ENCODE data around the gene TNNI3. TPM values are rescaled to one million over a fixed set of nuclear protein-coding genes. Genes with fewer than 3 reads are reported as not detected.

Gene TNNI3
- total RNA-seq, 1 donor, result not detected

- Histone ChIP-seq H3K36me3 (ENCODE audit: insufficient read depth, low read length) (no peaks in the 10 kb centered on the region), H3K27ac (ENCODE audit: low read depth, low read length) (peak overlapping the region; percentile 54), H4K20me1 (ENCODE audit: insufficient read depth, low read length) (peaks cover 31% of the 10 kb centered on the region), H3K4me1 (ENCODE audit: insufficient read depth, low read length) (peaks cover 14% of the 10 kb centered on the region), H3K4me2 (ENCODE audit: insufficient read depth, low read length) (peak overlapping the region; percentile 78), H3K27me3 (ENCODE audit: insufficient read depth, low read length) (peaks cover 3% of the 10 kb centered on the region), H2AFZ (ENCODE audit: low read length) (peak overlapping the region; percentile 95), H3K4me3 (ENCODE audit: insufficient read depth, low read length) (peak overlapping the region; percentile 74), H3K79me2 (ENCODE audit: insufficient read depth, low read length) (peaks cover 37% of the 10 kb centered on the region), H3K9me3 (ENCODE audit: low read depth, low read length) (no peaks in the 10 kb centered on the region)
- no peak for TF ChIP-seq CTCF (IDR thresholded peaks at IDR 0.05; ENCODE audit: extremely low read depth, low read depth, low read length)
- DNase-seq (ENCODE audit: insufficient read length, low spot score, missing footprints), result peak; percentile 82
These were observed 39.0 kb downstream of the TNNI3 start for GRCh38 chr19:55118401-55118991.

DNA sequence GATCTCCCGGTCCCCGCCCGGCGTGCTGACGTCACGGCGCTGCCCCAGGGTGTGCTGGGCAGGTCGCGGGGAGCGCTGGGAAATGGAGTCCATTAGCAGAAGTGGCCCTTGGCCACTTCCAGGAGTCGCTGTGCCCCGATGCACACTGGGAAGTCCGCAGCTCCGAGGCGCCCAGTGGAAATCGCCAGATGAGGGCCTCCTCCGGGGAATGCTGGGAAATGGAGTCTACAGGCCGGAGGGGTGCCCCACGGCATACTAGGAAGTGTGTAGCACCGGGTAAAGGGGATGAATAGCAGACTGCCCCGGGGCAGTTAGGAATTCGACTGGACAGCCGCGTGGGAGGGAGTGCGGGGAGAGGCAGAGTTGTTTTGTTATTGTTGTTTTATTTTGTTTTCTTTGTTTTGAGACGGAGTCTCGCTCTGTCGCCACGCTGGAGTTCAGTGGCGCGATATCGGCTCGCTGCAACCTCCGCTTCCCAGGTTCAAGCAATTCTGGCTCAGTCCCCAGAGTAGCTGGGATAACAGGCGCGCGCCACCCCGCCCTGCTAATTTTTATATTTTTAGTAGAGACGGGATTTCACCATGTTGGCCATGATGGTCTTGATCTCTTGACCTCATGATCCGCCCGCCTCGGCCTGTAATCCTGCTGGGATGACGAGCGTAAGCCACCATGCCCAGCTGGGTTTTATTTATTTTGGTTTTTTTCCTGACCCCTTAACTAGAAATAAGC lies 39.7 kb downstream of the TNNI3 start:
- no peaks in the 10 kb centered on the region for H3K36me3 ChIP-seq (ENCODE audit: insufficient read depth, low read length)
- H4K20me1 ChIP-seq (ENCODE audit: insufficient read depth, low read length), result peaks cover 38% of the 10 kb centered on the region
- no peak for TF ChIP-seq CTCF (IDR thresholded peaks at IDR 0.05; ENCODE audit: extremely low read depth, low read depth, low read length)
- H3K9me3 ChIP-seq (ENCODE audit: low read depth, low read length), result no peaks in the 10 kb centered on the region
- no peaks in the 10 kb centered on the region for H3K27me3 ChIP-seq (ENCODE audit: insufficient read depth, low read length)
- peak; percentile 100 for DNase-seq (ENCODE audit: insufficient read length, low spot score, missing footprints)
- peak overlapping the region; percentile 74 for H3K4me3 ChIP-seq (ENCODE audit: insufficient read depth, low read length)
- H2AFZ ChIP-seq (ENCODE audit: low read length), result peak overlapping the region; percentile 95
- peaks cover 14% of the 10 kb centered on the region for H3K4me1 ChIP-seq (ENCODE audit: insufficient read depth, low read length)
- H3K79me2 ChIP-seq (ENCODE audit: insufficient read depth, low read length), result peaks cover 44% of the 10 kb centered on the region
- H3K4me2 ChIP-seq (ENCODE audit: insufficient read depth, low read length), result peak overlapping the region; percentile 78
- peak overlapping the region; percentile 54 for H3K27ac ChIP-seq (ENCODE audit: low read depth, low read length)

DNA sequence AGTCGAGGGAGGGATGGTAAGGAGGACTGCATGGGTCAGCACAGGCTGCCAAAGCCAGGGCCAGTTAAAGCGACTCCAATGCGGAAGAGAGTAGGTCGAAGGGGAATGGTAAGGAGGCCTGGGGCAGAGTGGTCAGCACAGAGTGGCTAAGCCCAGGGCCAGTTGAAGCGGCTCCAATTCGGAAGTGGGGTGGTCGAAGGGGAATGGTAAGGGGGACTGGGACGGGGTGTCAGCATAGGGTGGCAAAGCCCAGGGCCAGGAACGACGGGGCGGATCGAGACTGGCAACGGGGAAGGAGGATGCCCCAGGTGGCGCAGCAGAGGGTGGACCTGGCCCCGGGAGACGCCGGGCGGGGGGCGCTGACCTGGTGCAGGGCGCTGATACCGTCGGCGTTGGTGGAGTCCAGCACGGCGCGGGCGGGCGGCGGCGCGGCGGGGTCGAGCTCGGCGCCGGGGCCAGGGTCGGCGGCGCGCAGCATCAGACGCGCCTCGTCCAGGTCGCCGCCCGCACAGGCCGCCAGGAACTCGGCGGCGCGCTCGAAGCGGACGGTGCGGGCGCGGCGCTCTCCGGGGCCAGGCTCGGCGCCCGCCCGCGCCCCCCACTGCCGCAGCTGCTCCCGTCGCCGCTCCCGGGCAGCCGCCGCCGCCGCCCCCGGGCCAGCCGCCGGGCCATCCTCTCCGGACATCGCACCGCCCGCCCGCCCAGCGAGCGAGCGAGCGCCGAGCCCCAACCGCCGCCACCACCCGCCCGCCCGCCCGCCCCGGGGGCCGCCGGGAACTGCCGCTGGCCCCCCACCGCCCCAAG lies 40.5 kb downstream of the TNNI3 start, which contains the start of gene PPP1R12C:
PPP1R12C (minus strand) TSS at position 779 of the 804 bp plus-strand sequence; CDS start at position 685, 94 bp downstream.
- Histone ChIP-seq H3K4me1 (ENCODE audit: insufficient read depth, low read length) (peaks cover 14% of the 10 kb centered on the region), H3K27ac (ENCODE audit: low read depth, low read length) (peak within 1 kb of the TSS; percentile 77), H2AFZ (ENCODE audit: low read length) (peak within 1 kb of the TSS; percentile 95), H3K9me3 (ENCODE audit: low read depth, low read length) (no peaks in the 10 kb centered on the region), H3K79me2 (ENCODE audit: insufficient read depth, low read length) (peaks cover 51% of the 10 kb centered on the region), H3K4me3 (ENCODE audit: insufficient read depth, low read length) (peak within 1 kb of the TSS; percentile 94), H3K4me2 (ENCODE audit: insufficient read depth, low read length) (peak within 1 kb of the TSS; percentile 97), H3K27me3 (ENCODE audit: insufficient read depth, low read length) (no peaks in the 10 kb centered on the region), H4K20me1 (ENCODE audit: insufficient read depth, low read length) (peaks cover 45% of the 10 kb centered on the region), H3K36me3 (ENCODE audit: insufficient read depth, low read length) (no peaks in the 10 kb centered on the region)
- DNase-seq (ENCODE audit: insufficient read length, low spot score, missing footprints), result peak; percentile 91
- no peak for TF ChIP-seq CTCF (IDR thresholded peaks at IDR 0.05; ENCODE audit: extremely low read depth, low read depth, low read length)
